ENCODE measurements around the gene ZNF607.

The ZNF607 gene

DNA sequence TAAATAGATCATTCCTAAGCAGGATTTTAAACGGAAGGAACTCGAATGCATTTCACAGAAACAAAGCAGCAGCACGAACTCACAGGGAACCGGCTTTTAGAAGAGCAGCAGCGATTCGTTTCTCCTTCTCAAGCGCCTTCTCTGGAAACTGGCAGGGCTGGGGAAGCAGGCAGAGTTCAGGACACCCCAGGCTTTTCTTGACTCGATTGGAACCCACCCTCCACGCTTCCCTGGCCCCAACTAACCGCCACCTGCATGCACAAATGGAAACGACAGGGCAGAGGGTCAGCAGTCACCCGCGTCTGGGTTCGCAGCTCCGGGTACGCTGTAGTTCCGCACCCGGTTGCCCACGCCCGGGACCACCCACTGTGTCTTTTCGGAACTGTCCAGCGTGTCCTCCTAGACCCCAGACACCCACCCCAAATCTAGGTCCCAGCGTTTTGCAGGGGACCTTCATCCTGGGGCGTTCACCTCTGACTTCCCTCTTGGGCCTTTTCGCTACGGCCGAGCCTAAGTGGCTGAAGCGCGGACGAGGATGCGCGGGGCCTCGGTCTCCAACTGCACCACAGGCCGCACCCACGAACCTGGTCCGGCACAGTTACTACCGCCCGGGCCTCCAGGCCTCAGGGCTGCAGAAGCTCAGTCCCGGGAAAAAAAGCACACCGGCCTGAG is 64.8 kb downstream of the ZNF607 start:
- in situ Hi-C loops (cut with MboI; ENCODE audit: low sequenced_read_pairs) = no loop called here

DNA sequence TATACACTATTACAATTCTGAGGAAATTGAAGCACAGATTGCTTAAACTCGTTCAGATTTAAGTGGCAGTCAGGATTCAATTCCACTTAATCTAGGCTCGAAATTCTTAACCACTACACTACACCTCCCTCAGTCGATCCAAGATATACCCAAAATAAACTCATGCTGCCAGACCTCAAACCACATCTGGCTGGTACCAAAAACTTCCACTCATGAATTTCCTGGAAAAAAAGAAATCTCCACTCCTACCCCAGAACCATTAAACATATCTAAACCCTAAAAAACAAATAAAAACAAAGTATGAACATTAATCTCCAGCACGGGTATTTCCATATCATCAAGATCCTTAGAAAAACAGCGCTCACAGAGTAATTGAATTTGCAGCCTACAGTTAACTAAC is 65.4 kb downstream of the ZNF607 start:
- in situ Hi-C loops (cut with MboI; ENCODE audit: low sequenced_read_pairs) = no loop called here
